ELF-1 (cell line): ENCODE measurements around the gene PPIF.

Source experiments
- DNase-seq: peaks from one replicate; pipeline ENCODE4 v3.0.0-alpha.2; 2016; ENCODE audit warnings: low read depth, low spot score

The PPIF gene

DNA sequence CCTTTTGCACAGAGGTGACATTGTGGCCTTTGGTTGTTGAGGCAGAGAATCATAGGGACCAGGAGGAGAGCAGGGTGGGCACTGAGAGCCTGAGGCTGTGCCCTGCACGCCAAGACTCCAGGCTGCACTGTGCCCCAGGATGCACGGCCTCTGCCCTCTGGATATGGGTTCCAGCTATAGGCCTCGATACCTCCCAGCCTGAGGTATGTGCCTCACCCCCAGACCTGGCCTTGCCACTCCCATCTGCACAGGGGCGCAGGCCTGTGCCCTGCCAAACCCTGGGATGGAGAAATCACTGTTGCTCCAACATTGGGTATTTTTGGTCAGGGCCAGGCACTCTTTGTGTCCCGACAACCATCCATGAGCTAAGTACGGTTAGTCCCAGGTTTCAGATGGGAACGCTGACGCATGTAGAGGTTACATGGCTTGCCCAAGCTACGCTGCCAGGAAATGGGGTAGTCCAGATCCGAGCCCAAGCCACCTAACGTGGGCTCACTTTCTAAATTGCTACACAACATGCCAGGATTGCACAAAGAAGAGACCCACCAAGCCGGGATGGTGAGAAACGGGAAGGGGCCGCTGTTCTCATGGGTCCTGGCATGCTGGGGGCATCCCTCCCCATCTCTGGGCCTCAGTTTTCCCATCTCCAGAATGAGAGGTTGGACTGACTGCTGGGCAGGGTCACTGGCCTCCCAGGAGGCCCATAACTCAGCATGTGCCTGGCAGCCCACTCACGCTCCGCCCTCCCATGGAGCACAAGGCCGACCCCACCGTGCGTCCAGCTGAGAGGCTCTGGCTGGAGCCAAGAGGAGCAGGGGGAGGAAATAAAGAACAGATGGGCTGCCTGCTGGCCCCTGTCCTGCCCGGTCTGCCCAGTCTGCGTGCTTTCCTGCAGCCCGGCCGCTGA is 54.0 kb downstream of the PPIF start:
- DNase-seq: no peak

DNA sequence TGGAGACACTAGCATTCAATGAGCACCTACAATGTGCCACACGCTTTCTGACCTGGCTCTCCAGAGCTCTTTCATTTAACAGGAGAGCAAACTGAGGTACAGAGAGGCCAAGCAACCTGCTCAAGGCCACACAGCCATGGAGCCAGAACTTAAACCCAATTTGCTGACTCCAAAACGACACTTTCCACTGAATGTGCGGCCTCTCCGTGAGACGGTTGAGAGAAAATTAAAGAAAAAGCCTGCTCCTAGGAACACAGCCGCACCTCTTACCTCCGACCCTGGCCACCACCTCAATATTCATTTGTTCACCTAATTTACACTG is 55.3 kb downstream of the PPIF start:
- DNase-seq: no peak

DNA sequence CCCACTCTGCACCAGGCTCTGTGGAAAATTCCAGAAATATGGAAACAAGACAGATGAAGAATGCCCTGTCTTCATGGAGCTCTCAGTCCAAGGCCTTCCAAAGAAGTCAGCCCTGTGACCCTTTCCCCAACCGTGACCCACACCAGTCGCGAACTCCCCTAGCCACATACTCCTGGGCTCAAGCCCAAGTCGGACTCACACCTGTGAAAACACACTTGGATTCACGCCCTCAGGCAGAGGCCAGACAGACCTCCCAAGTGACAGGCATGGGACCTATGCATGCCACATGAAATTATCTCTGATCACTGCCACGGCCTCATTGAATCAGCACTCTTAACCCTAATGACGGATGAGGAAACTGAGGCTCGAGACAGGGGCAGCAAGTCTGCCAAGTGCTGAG is 55.7 kb downstream of the PPIF start:
- no peak for DNase-seq

DNA sequence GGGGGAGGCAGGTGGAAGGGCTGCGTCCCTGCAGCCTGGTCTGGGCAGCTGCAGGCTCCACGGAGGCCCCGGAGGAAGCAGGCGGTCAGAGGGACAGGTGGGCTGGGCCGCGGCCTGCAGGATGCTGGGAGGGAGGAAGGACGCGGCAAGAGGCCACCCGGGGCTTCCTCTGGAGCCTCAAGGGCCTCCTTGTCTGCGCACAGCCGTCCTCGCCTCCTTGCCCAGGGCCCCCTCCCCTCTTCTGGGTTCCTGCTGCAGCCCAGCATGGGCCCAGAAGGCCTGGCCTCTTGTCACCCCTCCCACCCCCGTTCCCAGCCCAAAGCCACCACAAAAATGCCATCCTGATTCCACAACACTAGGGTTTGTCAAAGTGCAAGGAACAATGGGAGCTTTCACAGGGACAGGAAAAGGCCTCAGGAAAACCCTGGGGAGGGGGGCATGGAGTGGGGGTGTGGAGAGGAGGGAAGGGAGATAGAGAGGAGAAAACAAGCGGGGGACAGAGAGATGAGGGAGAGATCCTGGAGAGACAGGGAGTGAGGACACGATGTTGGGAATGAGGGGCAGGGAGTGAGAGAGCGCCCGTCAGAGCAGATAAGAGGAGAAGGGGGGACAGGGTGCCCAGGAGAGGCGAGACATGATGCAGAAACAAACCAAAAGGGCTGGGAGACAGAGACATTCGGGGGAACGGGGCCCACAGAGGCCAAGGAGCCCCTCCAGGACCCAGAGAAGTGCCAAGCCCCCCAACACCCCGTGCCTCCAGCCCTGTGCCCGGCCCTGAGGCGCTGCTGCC is 56.4 kb downstream of the PPIF start:
- DNase-seq: peak; percentile 43

DNA sequence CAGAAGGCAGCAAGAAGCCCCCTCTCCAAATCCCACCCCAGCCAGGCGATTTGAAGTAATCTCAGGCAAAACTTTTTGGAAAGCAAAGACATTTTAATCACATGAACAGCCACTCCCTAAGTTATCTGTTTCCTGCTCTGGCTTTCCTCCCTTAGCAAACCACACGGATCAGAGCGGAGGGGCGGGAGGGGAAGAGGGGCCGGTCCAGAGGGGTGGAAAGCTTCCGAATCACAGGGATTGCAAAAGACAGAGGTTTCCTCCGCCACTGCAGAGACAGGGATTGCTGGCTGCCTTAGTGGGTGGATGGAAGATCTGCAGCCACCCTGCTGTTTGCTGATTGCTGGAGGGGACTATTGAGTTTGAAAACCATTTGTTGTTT is 57.0 kb downstream of the PPIF start:
- DNase-seq: peak; percentile 76

DNA sequence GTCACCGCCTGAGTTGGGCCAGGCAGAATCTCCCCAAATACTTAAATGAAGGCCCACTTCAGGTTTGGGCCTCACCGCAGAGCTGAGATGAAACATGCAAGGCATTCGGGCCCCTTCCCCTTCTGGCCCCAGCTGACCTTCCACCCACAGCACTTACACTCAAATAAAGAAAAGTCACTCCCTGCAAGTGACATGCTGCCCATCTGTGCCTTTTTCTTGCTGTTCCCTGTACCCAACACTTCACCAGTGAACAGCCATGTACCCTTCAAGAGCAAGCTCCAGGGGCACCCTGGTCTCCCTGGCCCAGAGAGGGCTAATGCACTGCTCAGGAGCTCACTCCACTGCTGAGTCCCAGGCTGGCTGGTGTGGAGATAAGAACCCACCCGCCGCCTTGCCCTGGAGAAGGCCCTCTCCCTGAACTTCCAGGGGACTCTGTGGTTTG is 57.4 kb downstream of the PPIF start:
- no peak for DNase-seq
